ENCODE results near the gene AOC2.

DNA sequence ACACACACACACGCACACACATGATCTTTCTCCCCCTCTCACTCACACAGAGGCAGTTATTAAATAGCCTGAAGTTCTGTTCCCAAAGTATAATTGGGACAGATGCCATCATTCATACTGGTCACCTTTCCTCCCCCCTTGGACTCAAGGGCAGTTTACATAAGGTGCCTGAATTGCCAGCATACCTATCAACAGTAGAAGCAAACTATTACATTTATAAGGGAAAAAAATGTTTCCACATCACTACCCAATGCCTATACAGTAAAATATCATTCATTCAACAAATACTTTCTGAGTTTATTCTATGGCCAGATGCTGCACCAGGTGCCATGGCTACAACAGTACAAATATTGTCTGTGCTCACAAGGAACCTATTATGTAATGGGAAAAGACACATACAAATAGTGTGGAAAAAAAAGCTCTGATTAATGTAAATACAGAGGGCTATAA is 39.4 kb upstream of the AOC2 start:
- no peak for TF ChIP-seq SUZ12 (IDR thresholded peaks at IDR 0.05; ENCODE audit: extremely low read depth, insufficient read depth, insufficient read length)
- TF ChIP-seq ZNF274 (IDR thresholded peaks at IDR 0.05; ENCODE audit: low read depth, low read length), result no peak
- no peak for TF ChIP-seq YY1 (IDR thresholded peaks at IDR 0.05; ENCODE audit: insufficient read depth, insufficient read length)
